Measurements from ENCODE around the gene PTN.
"Not testable (repeated sequence)": the region's sequence is repeated elsewhere in the genome, so short reads cannot be mapped to it uniquely, and the experiment has no call there.

The PTN gene

GRCh38 chr7:137316648-137317353 lies 26.7 kb downstream of the PTN start:
- no peak for DNase-seq

GRCh38 chr7:137313201-137313600 lies 30.3 kb downstream of the PTN start:
- DNase-seq, result no peak

DNA sequence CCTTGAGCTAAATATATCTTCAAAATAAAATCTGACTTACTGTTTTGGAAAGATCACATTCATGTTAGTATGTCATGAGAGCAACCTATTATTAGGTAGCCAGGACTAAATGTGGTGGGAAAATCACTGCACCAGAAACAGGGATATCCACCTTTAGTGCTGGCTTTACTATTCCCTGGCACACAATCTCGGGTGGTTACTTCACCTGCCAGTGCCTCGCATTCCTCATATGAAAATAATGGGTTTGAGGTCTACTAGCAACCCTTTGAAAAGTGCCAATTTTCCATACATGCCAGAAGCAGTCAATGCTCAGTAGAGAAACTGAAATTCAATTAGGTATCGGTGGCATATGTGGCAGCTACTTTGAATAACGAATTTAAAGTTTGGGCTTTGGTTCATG lies 36.8 kb downstream of the PTN start:
- DNase-seq, result no peak

DNA sequence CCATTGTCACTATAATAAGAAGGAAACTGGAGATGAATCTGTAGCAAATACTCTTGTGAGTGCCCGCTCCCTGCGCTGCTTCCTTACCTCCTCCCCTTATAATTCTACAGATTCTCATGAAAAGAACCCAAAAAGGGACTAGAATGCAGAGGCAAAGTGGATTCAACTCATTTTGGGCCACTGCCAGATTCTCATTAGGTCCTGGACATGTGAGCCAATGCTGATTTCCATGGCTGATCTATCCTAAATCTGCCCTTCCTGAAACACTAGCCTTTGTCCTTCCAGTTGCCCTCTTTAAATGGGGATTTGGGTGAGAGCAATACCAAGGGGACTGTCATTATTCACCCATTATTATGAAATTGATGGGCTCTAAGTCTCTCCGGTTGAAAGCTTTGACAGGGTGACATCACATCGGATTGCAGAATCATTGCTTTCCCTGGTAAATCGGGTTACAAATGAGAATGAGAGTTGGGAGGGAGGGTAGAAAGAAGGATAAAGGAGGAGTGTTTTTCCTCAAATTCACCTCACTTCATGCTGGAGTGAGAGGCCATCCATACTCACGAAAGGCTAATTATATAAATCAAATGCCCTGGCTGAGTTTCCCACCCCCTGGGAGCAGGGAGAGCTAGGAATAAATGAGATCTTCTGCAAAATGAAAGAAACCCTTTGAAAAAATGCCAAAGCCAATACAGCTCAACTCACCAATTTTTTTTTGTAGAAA lies 37.5 kb downstream of the PTN start:
- DNase-seq, result no peak

GRCh38 chr7:137304624-137305235 lies 38.8 kb downstream of the PTN start:
- DNase-seq, result no peak

DNA sequence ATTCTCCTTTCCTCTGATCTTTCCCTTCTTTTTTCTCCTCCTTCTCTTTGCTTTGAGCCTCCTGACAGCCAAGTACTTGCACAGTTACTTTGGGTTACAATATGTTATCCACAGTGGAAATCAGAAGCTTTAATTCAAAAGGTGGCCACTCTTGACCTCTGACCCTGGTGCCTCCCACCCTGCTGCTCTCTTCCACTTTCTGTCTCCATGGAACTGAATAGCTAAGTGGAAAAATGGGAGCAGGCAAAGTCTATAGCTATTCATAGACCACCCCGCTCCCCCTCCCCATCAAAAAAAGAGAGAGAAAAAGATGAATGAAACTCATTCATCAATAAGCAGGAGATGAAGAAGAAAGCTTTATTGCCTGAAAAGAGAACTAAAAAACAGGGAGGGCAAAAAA lies 39.4 kb downstream of the PTN start:
- no peak for DNase-seq

DNA sequence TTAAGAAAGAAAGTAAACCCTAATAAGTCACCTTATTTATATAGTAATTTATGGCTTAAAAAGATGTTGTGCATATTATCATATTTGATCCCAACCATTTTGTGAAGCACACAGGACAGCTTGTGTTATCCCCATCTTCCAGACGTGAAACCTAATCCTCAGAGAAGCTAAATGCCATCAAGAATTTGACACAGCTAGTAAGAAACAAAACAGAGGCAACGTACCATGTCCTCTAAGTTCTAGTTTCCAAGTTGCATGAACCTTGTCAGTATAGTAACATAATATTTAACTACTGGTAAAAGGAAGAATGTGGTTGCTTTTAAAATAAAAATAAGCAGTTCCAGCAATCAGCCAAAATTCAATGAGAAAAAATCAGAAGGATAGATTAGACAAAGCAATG lies 41.5 kb downstream of the PTN start:
- no peak for DNase-seq

GRCh38 chr7:137298464-137298794 lies 45.1 kb downstream of the PTN start:
- DNase-seq, result no peak

GRCh38 chr7:137297551-137298463 lies 45.7 kb downstream of the PTN start:
- no peak for DNase-seq

- DNase-seq, result no peak
Measured at GRCh38 chr7:137296576-137296975, 47.0 kb downstream of the PTN start.

- DNase-seq, result no peak
Measured at GRCh38 chr7:137295739-137296324, 47.7 kb downstream of the PTN start.

- DNase-seq, result no peak
Measured at GRCh38 chr7:137289101-137289500, 54.4 kb downstream of the PTN start.

- no peak for DNase-seq
Measured at GRCh38 chr7:137287651-137288258, 55.8 kb downstream of the PTN start.

DNA sequence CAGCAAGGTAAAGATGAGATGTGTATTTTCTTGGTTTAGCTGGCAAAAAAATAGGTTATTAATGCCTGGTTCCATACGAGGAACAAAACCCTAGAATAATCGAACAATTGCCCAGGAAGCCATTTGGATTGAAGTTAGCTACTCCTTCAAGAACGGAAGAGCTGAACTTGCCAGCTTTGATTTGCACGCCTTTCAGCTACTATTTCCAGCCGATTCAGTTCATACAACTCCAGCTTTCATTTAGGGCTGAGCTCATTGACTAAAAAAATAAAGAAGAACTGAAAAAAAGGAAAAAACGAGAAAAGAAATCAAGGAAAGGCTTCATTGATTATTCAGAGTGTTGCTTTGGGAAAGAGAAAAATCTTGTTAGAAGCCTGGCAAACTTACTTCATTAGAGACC lies 60.4 kb downstream of the PTN start:
- no peak for DNase-seq

- no peak for DNase-seq
Measured at GRCh38 chr7:137282043-137282442, 61.5 kb downstream of the PTN start.

DNA sequence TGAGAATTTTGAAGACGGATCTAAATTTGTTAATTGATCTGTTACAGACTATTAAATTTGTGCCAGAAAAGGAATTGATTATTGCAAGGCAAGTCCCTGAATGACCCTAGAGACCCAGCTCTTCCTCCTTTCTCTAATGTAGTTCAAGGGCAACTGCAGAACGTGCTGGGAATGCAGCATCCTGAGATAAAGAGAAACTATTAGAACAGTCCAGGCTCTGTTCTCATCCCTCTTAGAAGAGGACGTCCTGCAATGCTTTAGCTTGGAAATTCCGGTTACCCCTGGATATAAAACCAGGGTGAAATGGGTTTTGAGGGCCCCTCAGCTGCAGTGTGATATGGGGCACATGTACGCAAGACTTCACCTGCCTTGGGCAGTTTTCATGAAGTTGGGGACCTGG lies 67.3 kb downstream of the PTN start:
- no peak for DNase-seq

DNA sequence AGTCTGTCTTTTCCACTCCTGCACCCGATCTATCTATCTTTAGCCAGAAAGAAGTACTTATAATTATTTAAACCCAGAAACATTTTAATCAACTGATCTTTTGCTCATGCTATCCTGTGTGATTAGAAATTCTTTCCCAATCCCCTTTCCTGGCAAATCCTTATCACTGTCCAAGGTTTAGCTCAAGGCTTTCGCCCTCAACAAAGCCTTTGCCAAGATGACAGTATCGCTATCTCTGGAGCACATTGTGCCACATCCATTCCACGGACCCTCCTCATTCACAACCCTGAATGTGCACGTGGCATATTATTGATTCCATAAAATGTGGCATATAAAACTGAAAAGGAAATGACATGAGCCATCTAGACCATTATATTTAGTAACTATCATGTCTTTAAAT lies 71.3 kb downstream of the PTN start:
- no peak for DNase-seq

DNA sequence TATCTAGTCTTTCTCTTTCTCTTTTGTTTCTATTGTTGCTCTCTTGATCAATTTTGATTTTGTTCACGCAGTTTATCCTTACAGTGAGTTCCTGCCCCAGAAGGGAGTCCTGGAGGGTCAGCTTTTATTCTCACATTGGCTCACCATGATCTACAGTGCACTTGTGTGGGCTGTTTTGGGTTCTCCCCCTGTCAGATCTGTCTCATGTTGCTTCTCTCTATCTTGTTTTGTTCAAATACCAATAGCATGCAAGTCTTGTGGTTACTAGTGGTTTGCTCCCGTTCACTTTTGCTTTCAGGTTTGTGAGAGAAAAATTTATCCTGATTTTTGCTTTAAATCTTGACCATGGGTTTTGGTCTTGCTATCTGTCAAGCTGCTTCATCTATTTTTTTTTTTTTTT lies 74.3 kb downstream of the PTN start:
- no peak for DNase-seq

DNA sequence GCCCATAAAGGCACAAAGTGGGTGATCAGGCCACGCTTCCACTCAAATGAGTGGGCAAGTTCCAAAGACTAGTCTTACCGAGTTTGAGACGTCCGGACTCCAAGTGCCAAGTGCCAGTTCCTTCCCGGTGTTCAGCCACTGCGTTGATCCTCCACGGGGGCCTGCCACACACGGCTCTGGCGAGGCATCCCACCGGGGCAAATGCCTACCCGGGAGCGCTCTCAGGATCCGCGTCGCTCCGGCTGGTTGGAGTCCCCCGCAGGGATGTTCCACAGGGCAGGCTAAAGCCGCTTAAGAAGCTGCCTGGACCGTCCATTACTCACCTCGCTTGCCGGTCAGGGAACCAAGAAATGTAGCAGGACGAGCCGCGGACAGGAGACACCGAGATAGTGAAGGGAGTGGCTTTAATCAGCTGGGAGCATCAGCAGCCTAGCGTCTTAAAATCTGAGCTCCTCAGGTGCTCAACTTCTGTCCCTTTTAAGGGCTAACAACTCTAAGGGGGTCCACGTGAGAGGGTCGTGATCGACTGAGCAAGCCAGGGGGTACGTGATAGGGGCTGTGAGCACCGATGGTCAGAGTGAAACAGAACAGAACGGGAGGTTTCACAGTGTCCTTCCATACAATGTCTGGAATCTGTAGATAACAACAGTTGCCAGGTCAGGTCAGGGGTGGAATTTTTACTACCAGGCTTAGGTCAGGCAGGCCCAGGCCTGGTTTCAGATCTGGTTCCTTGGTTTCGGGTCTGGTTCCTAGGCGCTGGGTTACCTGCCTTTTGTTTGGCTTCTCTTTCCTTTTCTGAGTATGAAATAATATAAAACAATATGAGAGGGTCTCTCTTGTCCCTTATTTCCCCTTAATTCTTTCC lies 75.3 kb downstream of the PTN start:
- not testable (repeated sequence) for DNase-seq

GRCh38 chr7:137266764-137267163 lies 76.8 kb downstream of the PTN start:
- no peak for DNase-seq

DNA sequence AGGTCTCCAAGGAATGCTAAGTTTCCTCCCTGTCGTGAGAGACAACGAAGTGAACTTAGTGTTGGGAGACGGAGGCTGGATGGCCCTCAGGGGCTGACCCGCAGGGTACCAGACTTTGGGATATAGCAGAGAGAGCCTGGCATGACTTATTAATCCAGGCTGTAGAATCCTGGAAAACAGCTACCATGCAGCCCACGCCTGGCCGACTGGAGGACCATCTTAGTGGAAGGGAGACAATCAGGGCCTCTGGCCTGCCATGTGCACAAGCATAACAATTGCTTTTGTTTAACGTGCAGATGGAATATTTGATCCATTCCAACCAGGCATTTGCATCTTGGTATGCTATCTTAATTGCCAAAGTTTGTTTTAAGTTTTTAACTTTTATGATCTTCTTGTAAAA lies 78.1 kb downstream of the PTN start:
- not testable (repeated sequence) for DNase-seq

DNA sequence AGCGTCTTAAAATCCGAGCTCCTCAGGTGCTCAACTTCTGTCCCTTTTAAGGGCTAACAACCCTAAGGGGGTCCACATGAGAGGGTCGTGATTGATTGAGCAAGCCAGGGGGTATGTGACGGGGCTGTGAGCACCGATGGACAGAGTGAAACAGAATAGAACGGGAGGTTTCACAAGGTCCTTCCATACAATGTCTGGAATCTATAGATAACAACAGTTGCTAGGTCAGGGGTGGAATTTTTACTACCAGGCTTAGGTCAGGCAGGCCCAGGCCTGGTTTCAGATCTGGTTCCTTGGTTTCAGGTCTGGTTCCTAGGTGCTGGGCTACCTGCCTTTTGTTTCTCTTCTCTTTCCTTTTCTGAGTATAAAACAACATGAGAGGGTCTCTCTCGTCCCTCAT lies 80.9 kb downstream of the PTN start:
- DNase-seq, result no peak
